Right cardiac atrium (tissue), 5 donors: ENCODE results near the gene ASZ1. TPM values are rescaled to one million over a fixed set of nuclear protein-coding genes. Genes with fewer than 3 reads are reported as not detected.

ENCODE experiments used
- polyA plus RNA-seq: library from polyadenylated mRNA; stranded (reverse); fragments of 200-250 nt; gene quantifications from one replicate; pipeline ENCODE4 v1.2.3, GENCODE V29; 2013
- total RNA-seq, 4 donors: library from RNA; stranded (reverse); fragmentation: NEBNext Ultra II Directional; extraction: Animal tissue kit (Norgen Biotek cat#: 25700); gene quantifications; one replicate each; pipeline ENCODE4 v1.2.1, GENCODE V29; 2021
- donor health status: healthy with polysubstance abuse.
- donor health status: DM: no; HTN: yes; CAD: no.
- donor health status: DM: no; HTN: no; CAD: no.
- donor health status: DM: no; HTN: yes; CAD: no; lungs with severe emphysema.
- donor health status: DM: yes; HTN: yes; CAD: no.

Gene ASZ1
- total and polyA plus RNA-seq, 5 donors, result not detected

Other genes starting within 250 kb of the ASZ1 start
- gene WNT2, start 104.4 kb downstream of the ASZ1 start, total RNA-seq, result 1 to 10 TPM; 1.2 to 4.4 (median 1.6) TPM
- 0.57 TPM for gene WNT2, start 104.4 kb downstream of the ASZ1 start, polyA plus RNA-seq
- under 1 TPM in 2 of 4 donors, not detected in 2; 0.15 to 0.28 TPM for gene CFTR, start 52.5 kb upstream of the ASZ1 start, total RNA-seq
- gene CFTR, start 52.5 kb upstream of the ASZ1 start, polyA plus RNA-seq, result not detected